Endothelial cell (in vitro differentiated cells): ENCODE results near the gene HLA-DQA2. TPM values are rescaled to one million over a fixed set of nuclear protein-coding genes. Genes with fewer than 3 reads are reported as not detected.
"Not testable (repeated sequence)": the region's sequence is repeated elsewhere in the genome, so short reads cannot be mapped to it uniquely, and the experiment has no call there.

ENCODE experiments used
- DNase-seq: peaks from one replicate; pipeline ENCODE4 v3.0.0; 2021; ENCODE audit warnings: low spot score
- H3K27ac Mint-ChIP-seq: one replicate; pipeline ENCODE4 v1.8.0; 2021; ENCODE audit warnings: mixed read lengths, inconsistent platforms; ENCODE audit not compliant: unreplicated experiment
- H3K27me3 Mint-ChIP-seq: one replicate; pipeline ENCODE4 v1.8.0; 2021; ENCODE audit warnings: mild to moderate bottlenecking, moderate library complexity, mixed read lengths, inconsistent platforms; ENCODE audit not compliant: unreplicated experiment
- H3K36me3 Mint-ChIP-seq: one replicate; pipeline ENCODE4 v1.8.0; 2021; ENCODE audit warnings: mild to moderate bottlenecking, low read depth, mixed read lengths, inconsistent platforms; ENCODE audit not compliant: unreplicated experiment
- H3K4me1 Mint-ChIP-seq: one replicate; pipeline ENCODE4 v1.8.0; 2021; ENCODE audit warnings: mild to moderate bottlenecking, mixed read lengths, inconsistent platforms; ENCODE audit not compliant: unreplicated experiment
- H3K4me3 Mint-ChIP-seq: one replicate; pipeline ENCODE4 v1.8.0; 2021; ENCODE audit warnings: mild to moderate bottlenecking, mixed read lengths, inconsistent platforms; ENCODE audit not compliant: unreplicated experiment
- H3K9me3 Mint-ChIP-seq: one replicate; pipeline ENCODE4 v1.8.0; 2021; ENCODE audit warnings: mixed read lengths, inconsistent platforms; ENCODE audit not compliant: unreplicated experiment
- CTCF ChIP-seq: fragments of 200-600 bp; sonication (generic); IDR thresholded peaks from one replicate; pipeline ENCODE4 v1.5.0; 2021; ENCODE audit warnings: antibody characterized with exemption; ENCODE audit not compliant: unreplicated experiment
- total RNA-seq: library from RNA; stranded (reverse); fragmentation: NEBNext Ultra II Directional; extraction: Animal tissue kit (Norgen Biotek cat#: 25700); gene quantifications from one replicate; pipeline ENCODE4 v1.2.1, GENCODE V29; 2021; ENCODE audit not compliant: unreplicated experiment

HLA-DQA2 gene
- total RNA-seq, 1 donor from 2014 or later, result not detected

GRCh38 chr6:32738126-32738525 is 3.1 kb upstream of the HLA-DQA2 start:
- Mint-ChIP-seq H3K4me1 (no peaks in the 10 kb centered on the region), H3K4me3 (no peak overlapping the region), H3K27me3 (no peaks in the 10 kb centered on the region), H3K27ac (no peak overlapping the region), H3K36me3 (no peaks in the 10 kb centered on the region), H3K9me3 (no peaks in the 10 kb centered on the region)
- DNase-seq, result no peak
- TF ChIP-seq CTCF, result no peak

GRCh38 chr6:32742374-32742773 is 1.2 kb downstream of the HLA-DQA2 start:
- Mint-ChIP-seq H3K36me3 (no peaks in the 10 kb centered on the region), H3K9me3 (no peaks in the 10 kb centered on the region), H3K27me3 (no peaks in the 10 kb centered on the region), H3K4me1 (peaks cover 11% of the 10 kb centered on the region), H3K4me3 (no peak overlapping the region), H3K27ac (no peak overlapping the region)
- DNase-seq, result no peak
- TF ChIP-seq CTCF, result no peak

- no peaks in the 10 kb centered on the region for H3K27me3 Mint-ChIP-seq
- DNase-seq, result no peak
- TF ChIP-seq CTCF, result no peak
- H3K36me3 Mint-ChIP-seq, result no peaks in the 10 kb centered on the region
- H3K4me1 Mint-ChIP-seq, result peaks cover 11% of the 10 kb centered on the region
- no peak overlapping the region for H3K27ac Mint-ChIP-seq
- no peaks in the 10 kb centered on the region for H3K9me3 Mint-ChIP-seq
- no peak overlapping the region for H3K4me3 Mint-ChIP-seq
These were observed 3.6 kb downstream of the HLA-DQA2 start for GRCh38 chr6:32744776-32745175.

- not testable (repeated sequence) for H3K4me3 Mint-ChIP-seq, H3K27me3 Mint-ChIP-seq, DNase-seq, H3K9me3 Mint-ChIP-seq, H3K27ac Mint-ChIP-seq, H3K36me3 Mint-ChIP-seq
- peaks cover 11% of the 10 kb centered on the region for H3K4me1 Mint-ChIP-seq
These were observed 4.5 kb downstream of the HLA-DQA2 start for GRCh38 chr6:32745649-32746048.

- Mint-ChIP-seq H3K27me3 (no peaks in the 10 kb centered on the region), H3K9me3 (no peaks in the 10 kb centered on the region), H3K4me1 (peaks cover 4% of the 10 kb centered on the region), H3K4me3 (no peak overlapping the region), H3K36me3 (no peaks in the 10 kb centered on the region), H3K27ac (no peak overlapping the region)
- TF ChIP-seq CTCF, result no peak
- DNase-seq, result no peak
These were observed 11.4 kb downstream of the HLA-DQA2 start for GRCh38 chr6:32752580-32752979.

GRCh38 chr6:32759669-32760068 is 18.5 kb downstream of the HLA-DQA2 start:
- H3K36me3 Mint-ChIP-seq, result no peaks in the 10 kb centered on the region
- no peak for TF ChIP-seq CTCF
- H3K4me1 Mint-ChIP-seq, result no peaks in the 10 kb centered on the region
- no peaks in the 10 kb centered on the region for H3K27me3 Mint-ChIP-seq
- no peak overlapping the region for H3K4me3 Mint-ChIP-seq
- H3K9me3 Mint-ChIP-seq, result no peaks in the 10 kb centered on the region
- H3K27ac Mint-ChIP-seq, result no peak overlapping the region
- no peak for DNase-seq
